ENCODE measurements around the gene CRIM1. TPM values are rescaled to one million over a fixed set of nuclear protein-coding genes. Genes with fewer than 3 reads are reported as not detected.
A peak's percentile ranks its signal among the peaks of the same experiment; 100 is the strongest.
"Not testable (repeated sequence)": the region's sequence is repeated elsewhere in the genome, so short reads cannot be mapped to it uniquely, and the experiment has no call there.

Gene CRIM1
- 10 to 100 TPM in 2 of 4 donors, 1 to 10 TPM in 1, under 1 TPM in 1; 0.89 to 26.2 (median 9.2) TPM for polyA plus RNA-seq
- long read RNA-seq, donor 1 = 0 reads
- long read RNA-seq, donor 2 = 0 reads
- long read RNA-seq, donor 3 = 0 reads
- long read RNA-seq, donor 4 = 0 reads
- long read RNA-seq, donor 5 = 0 reads
- long read RNA-seq, donor 6, full-length matches to known transcripts = 1 of 44 reads
- long read RNA-seq, donor 6, partial matches to known transcripts = 33 of 44 reads
- long read RNA-seq, donor 6, other reads (novel, unspliced or antisense) = 10 of 44 reads
- long read RNA-seq, donor 7 = 0 reads
- long read RNA-seq, donor 8 = 0 reads
- long read RNA-seq, donor 9 = 0 reads
- long read RNA-seq, donor 10, full-length matches to known transcripts = 2 of 2 reads
- long read RNA-seq, donor 10, partial matches to known transcripts = 0 of 2 reads
- long read RNA-seq, donor 10, other reads (novel, unspliced or antisense) = 0 of 2 reads

- Histone ChIP-seq H3K36me3 (ENCODE audit: control insufficient read depth in 3 of 3, insufficient read depth in 2 of 3, low read depth in 1 of 3, low read length in 3 of 3) (no peaks in the 10 kb centered on the region), H3K4me3 (ENCODE audit: low read depth in 1 of 3, low read length in 3 of 3) (peak within 1 kb of the TSS; percentile 89 to 93 (median 91)), H3K27me3 (ENCODE audit: control insufficient read depth in 3 of 3, insufficient read depth in 3 of 3, low read length in 3 of 3) (no peaks in the 10 kb centered on the region), H3K4me1 (ENCODE audit: control insufficient read depth in 3 of 3, insufficient read depth in 2 of 3, low read depth in 1 of 3, low read length in 2 of 3) (peaks cover 0 to 6% (median 2%) of the 10 kb centered on the region in 3 donors), H3K27ac (ENCODE audit: low read depth in 1 of 3, low read length in 2 of 3) (peak within 1 kb of the TSS; percentile 21 to 92 (median 66)), H3K9me3 (ENCODE audit: control insufficient read depth in 2 of 2, insufficient read depth in 1 of 2, low read depth in 1 of 2, low read length in 1 of 2) (no peaks in the 10 kb centered on the region)
- no peak for FAIRE-seq
- 1 to 8% (median 1%) methylated on average over 33 to 82 of the region's 82 CpGs for WGBS, 3 donors
- peak; percentile 79 to 95 for DNase-seq
Observed at GRCh38 chr2:36355151-36355889, at the start of gene CRIM1. TSS of gene CRIM1 (plus strand) at chr2:36355778. CDS start at chr2:36356293, 515 bp downstream.

GRCh38 chr2:36307441-36307840 is 48.1 kb upstream of the CRIM1 start:
- DNase-seq = no peak

DNA sequence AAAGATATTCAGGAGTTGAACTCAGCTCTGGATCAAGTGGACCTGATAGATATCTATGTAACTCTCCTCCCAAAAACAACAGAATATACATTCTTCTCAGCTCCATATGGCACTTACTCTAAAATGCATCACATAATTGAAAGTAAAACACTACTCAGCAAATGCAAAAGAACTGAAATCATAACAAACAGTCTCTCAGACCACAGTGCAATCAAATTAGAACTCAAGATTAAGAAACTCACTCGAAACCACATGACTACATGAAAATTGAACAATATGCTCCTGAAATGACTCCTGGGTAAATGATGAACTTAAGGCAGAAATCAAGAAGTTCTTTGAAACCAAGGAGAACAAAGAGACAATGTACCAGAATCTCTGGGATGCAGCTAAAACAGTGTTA is 45.1 kb upstream of the CRIM1 start:
- 61 to 79% (median 72%) methylated on average over 1 of the region's 1 CpG for WGBS, 3 donors
- not testable (repeated sequence) for DNase-seq, FAIRE-seq

More at GRCh38 chr2:36307441-36307840, 48.1 kb upstream of the CRIM1 start:
- Histone ChIP-seq H3K9me3 (ENCODE audit: control insufficient read depth in 2 of 2, insufficient read depth in 1 of 2, low read depth in 1 of 2, low read length in 1 of 2) (no peaks in the 10 kb centered on the region), H3K4me3 (ENCODE audit: low read depth in 1 of 3, low read length in 3 of 3) (no peak overlapping the region), H3K27ac (ENCODE audit: low read depth in 1 of 3, low read length in 2 of 3) (no peak overlapping the region), H3K36me3 (ENCODE audit: control insufficient read depth in 3 of 3, insufficient read depth in 2 of 3, low read depth in 1 of 3, low read length in 3 of 3) (no peaks in the 10 kb centered on the region), H3K27me3 (ENCODE audit: control insufficient read depth in 3 of 3, insufficient read depth in 3 of 3, low read length in 3 of 3) (no peaks in the 10 kb centered on the region), H3K4me1 (ENCODE audit: control insufficient read depth in 3 of 3, insufficient read depth in 2 of 3, low read depth in 1 of 3, low read length in 2 of 3) (no peaks in the 10 kb centered on the region)
- FAIRE-seq = no peak
- WGBS, 3 donors = 82 to 90% (median 87%) methylated on average over 3 of the region's 3 CpGs

DNA sequence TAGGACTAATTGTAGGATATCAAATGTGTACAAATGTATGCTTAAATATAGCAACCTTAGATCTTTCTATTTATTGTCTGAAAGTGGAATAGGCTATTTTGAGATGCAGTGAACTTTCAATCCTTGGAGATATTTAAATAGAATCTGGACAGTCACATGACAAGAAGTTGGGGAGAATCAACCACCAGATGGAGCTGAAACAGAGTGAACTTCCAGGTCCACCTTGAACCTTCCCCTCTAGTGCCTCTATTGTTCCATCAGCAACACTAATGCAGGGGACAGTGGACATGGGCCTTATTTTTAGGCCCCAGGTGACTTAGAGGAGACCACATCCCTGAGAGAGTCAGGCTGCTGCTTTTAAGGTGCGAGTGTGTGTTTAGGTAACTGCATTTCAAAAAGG is 37.0 kb upstream of the CRIM1 start:
- Histone ChIP-seq H3K36me3 (ENCODE audit: control insufficient read depth in 3 of 3, insufficient read depth in 2 of 3, low read depth in 1 of 3, low read length in 3 of 3) (no peaks in the 10 kb centered on the region), H3K27me3 (ENCODE audit: control insufficient read depth in 3 of 3, insufficient read depth in 3 of 3, low read length in 3 of 3) (no peaks in the 10 kb centered on the region), H3K4me1 (ENCODE audit: control insufficient read depth in 3 of 3, insufficient read depth in 2 of 3, low read depth in 1 of 3, low read length in 2 of 3) (no peaks in the 10 kb centered on the region), H3K4me3 (ENCODE audit: low read depth in 1 of 3, low read length in 3 of 3) (no peak overlapping the region), H3K9me3 (ENCODE audit: control insufficient read depth in 2 of 2, insufficient read depth in 1 of 2, low read depth in 1 of 2, low read length in 1 of 2) (peaks cover 0 to 10% of the 10 kb centered on the region in 2 donors), H3K27ac (ENCODE audit: low read depth in 1 of 3, low read length in 2 of 3) (no peak overlapping the region)
- FAIRE-seq (no peak), DNase-seq (no peak)
- WGBS, 3 donors = 92 to 96% (median 92%) methylated on average over 1 of the region's 1 CpG

More for the DNA sequence above, 45.1 kb upstream of the CRIM1 start:
- not testable (repeated sequence) for H3K4me1 ChIP-seq (ENCODE audit: control insufficient read depth in 3 of 3, insufficient read depth in 2 of 3, low read depth in 1 of 3, low read length in 2 of 3); H3K36me3 ChIP-seq (ENCODE audit: control insufficient read depth in 3 of 3, insufficient read depth in 2 of 3, low read depth in 1 of 3, low read length in 3 of 3); H3K4me3 ChIP-seq (ENCODE audit: low read depth in 1 of 3, low read length in 3 of 3); H3K9me3 ChIP-seq (ENCODE audit: control insufficient read depth in 2 of 2, insufficient read depth in 1 of 2, low read depth in 1 of 2, low read length in 1 of 2); H3K27ac ChIP-seq (ENCODE audit: low read depth in 1 of 3, low read length in 2 of 3); H3K27me3 ChIP-seq (ENCODE audit: control insufficient read depth in 3 of 3, insufficient read depth in 3 of 3, low read length in 3 of 3)

DNA sequence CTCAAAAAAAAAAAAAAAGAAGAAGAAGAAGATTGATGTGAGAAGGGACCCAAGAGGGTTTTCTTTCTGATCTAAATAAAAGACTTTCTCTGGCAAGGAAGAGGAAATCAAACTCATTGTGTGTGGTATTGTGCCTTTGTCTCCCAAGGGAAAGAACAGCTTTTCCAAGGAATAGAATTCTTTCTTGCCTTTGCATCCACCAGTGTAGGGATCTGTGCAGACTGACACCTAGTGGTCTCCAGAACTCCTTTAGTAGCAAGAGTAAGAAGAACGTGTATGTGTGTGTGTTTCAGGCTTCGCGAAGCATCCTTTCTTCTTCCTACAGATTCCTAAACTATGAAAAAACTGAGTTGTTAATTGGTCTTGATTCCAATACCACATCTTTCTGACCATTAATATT is 33.5 kb upstream of the CRIM1 start:
- H3K36me3 ChIP-seq (ENCODE audit: control insufficient read depth in 3 of 3, insufficient read depth in 2 of 3, low read depth in 1 of 3, low read length in 3 of 3) = no peaks in the 10 kb centered on the region
- no peaks in the 10 kb centered on the region for H3K27me3 ChIP-seq (ENCODE audit: control insufficient read depth in 3 of 3, insufficient read depth in 3 of 3, low read length in 3 of 3)
- DNase-seq (peak; percentile 40 to 59), FAIRE-seq (no peak)
- 54 to 61% (median 56%) methylated on average over 3 of the region's 3 CpGs for WGBS, 3 donors
- no peaks in the 10 kb centered on the region for H3K9me3 ChIP-seq (ENCODE audit: control insufficient read depth in 2 of 2, insufficient read depth in 1 of 2, low read depth in 1 of 2, low read length in 1 of 2)
- no peak overlapping the region for H3K27ac ChIP-seq (ENCODE audit: low read depth in 1 of 3, low read length in 2 of 3)
- H3K4me1 ChIP-seq (ENCODE audit: control insufficient read depth in 3 of 3, insufficient read depth in 2 of 3, low read depth in 1 of 3, low read length in 2 of 3) = no peaks in the 10 kb centered on the region
- no peak overlapping the region for H3K4me3 ChIP-seq (ENCODE audit: low read depth in 1 of 3, low read length in 3 of 3)

GRCh38 chr2:36326286-36326685 is 29.3 kb upstream of the CRIM1 start:
- Histone ChIP-seq H3K9me3 (ENCODE audit: control insufficient read depth in 2 of 2, insufficient read depth in 1 of 2, low read depth in 1 of 2, low read length in 1 of 2) (no peaks in the 10 kb centered on the region), H3K36me3 (ENCODE audit: control insufficient read depth in 3 of 3, insufficient read depth in 2 of 3, low read depth in 1 of 3, low read length in 3 of 3) (no peaks in the 10 kb centered on the region), H3K27me3 (ENCODE audit: control insufficient read depth in 3 of 3, insufficient read depth in 3 of 3, low read length in 3 of 3) (no peaks in the 10 kb centered on the region), H3K27ac (ENCODE audit: low read depth in 1 of 3, low read length in 2 of 3) (no peak overlapping the region), H3K4me3 (ENCODE audit: low read depth in 1 of 3, low read length in 3 of 3) (no peak overlapping the region), H3K4me1 (ENCODE audit: control insufficient read depth in 3 of 3, insufficient read depth in 2 of 3, low read depth in 1 of 3, low read length in 2 of 3) (peaks cover 0 to 4% (median 0%) of the 10 kb centered on the region in 3 donors)
- DNase-seq = no peak
- WGBS, 3 donors = 67 to 74% (median 67%) methylated on average over 4 of the region's 4 CpGs
- no peak for FAIRE-seq

- Histone ChIP-seq H3K27ac (ENCODE audit: low read depth in 1 of 3, low read length in 2 of 3) (no peak overlapping the region), H3K27me3 (ENCODE audit: control insufficient read depth in 3 of 3, insufficient read depth in 3 of 3, low read length in 3 of 3) (no peaks in the 10 kb centered on the region), H3K4me3 (ENCODE audit: low read depth in 1 of 3, low read length in 3 of 3) (no peak overlapping the region), H3K9me3 (ENCODE audit: control insufficient read depth in 2 of 2, insufficient read depth in 1 of 2, low read depth in 1 of 2, low read length in 1 of 2) (no peaks in the 10 kb centered on the region), H3K36me3 (ENCODE audit: control insufficient read depth in 3 of 3, insufficient read depth in 2 of 3, low read depth in 1 of 3, low read length in 3 of 3) (no peaks in the 10 kb centered on the region), H3K4me1 (ENCODE audit: control insufficient read depth in 3 of 3, insufficient read depth in 2 of 3, low read depth in 1 of 3, low read length in 2 of 3) (peaks cover 0 to 4% (median 0%) of the 10 kb centered on the region in 3 donors)
- DNase-seq (no peak), FAIRE-seq (no peak)
- 47 to 79% (median 68%) methylated on average over 2 of the region's 2 CpGs for WGBS, 3 donors
Observed at GRCh38 chr2:36329251-36329650, 26.3 kb upstream of the CRIM1 start.

DNA sequence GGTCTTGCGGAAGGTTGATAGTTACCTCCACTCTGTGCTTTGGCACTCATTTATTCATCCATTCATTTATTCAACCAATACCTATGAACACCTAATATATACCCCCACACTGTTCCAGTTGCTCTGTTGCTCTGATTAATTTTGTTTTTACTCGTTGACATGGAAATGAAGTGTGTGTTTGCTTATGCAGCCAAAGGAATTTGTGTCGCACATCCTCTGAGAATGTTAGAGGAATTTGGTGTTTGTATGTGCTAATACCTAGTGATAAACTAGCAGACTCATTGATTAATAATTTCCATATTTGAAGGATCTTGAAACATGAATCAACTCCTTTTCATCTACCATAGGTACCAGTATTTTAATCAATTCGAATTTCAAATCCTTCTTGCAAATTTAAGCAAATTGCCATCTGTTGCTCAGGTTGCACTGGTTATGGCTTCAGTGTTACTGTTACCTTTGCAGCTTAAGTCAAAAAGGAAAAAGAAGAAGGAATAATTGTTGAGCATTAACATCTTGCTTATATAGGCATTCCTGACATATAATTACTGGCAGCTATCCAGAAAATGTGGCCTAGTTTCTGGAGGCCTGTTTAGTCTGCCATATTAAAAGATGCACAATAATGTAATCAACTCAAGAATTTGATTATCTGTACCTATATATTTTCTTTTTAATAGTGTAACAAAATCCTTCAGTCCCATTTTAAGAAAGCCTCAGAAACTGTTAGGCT is 25.7 kb upstream of the CRIM1 start:
- no peaks in the 10 kb centered on the region for H3K9me3 ChIP-seq (ENCODE audit: control insufficient read depth in 2 of 2, insufficient read depth in 1 of 2, low read depth in 1 of 2, low read length in 1 of 2)
- FAIRE-seq = no peak
- H3K27me3 ChIP-seq (ENCODE audit: control insufficient read depth in 3 of 3, insufficient read depth in 3 of 3, low read length in 3 of 3) = no peaks in the 10 kb centered on the region
- H3K4me1 ChIP-seq (ENCODE audit: control insufficient read depth in 3 of 3, insufficient read depth in 2 of 3, low read depth in 1 of 3, low read length in 2 of 3) = peaks cover 0 to 4% (median 0%) of the 10 kb centered on the region in 3 donors
- H3K27ac ChIP-seq (ENCODE audit: low read depth in 1 of 3, low read length in 2 of 3) = no peak overlapping the region
- no peak for DNase-seq
- H3K36me3 ChIP-seq (ENCODE audit: control insufficient read depth in 3 of 3, insufficient read depth in 2 of 3, low read depth in 1 of 3, low read length in 3 of 3) = no peaks in the 10 kb centered on the region
- H3K4me3 ChIP-seq (ENCODE audit: low read depth in 1 of 3, low read length in 3 of 3) = no peak overlapping the region
- 68 to 79% (median 76%) methylated on average over 4 of the region's 4 CpGs for WGBS, 3 donors
